H1 (cell line): ENCODE data around the gene MIOX.

Experiments
- BRCA1 ChIP-seq: IDR thresholded peaks from 2 replicates; pipeline ENCODE4 v1.6.1; 2012; ENCODE audit warnings: low read depth, low read length, improper control_type of control experiment
- FOSL1 ChIP-seq: IDR thresholded peaks from 2 replicates; pipeline ENCODE4 v1.6.1; 2011; ENCODE audit warnings: mild to moderate bottlenecking, low read depth, low read length, moderate library complexity; ENCODE audit not compliant: insufficient read depth
- KDM1A ChIP-seq: fragments of 200-600, 300-600 bp; sonication (generic); IDR thresholded peaks from 2 replicates; pipeline ENCODE4 v1.7.1; 2016; ENCODE audit warnings: mild to moderate bottlenecking, low read length, borderline replicate concordance
- RNF2 ChIP-seq: fragments of 200-900, 300-1000 bp; sonication (generic); IDR thresholded peaks from 2 replicates; pipeline ENCODE4 v1.7.1; 2016; ENCODE audit warnings: borderline replicate concordance, low read depth, mild to moderate bottlenecking, antibody characterized with exemption, low read length; ENCODE audit not compliant: poor library complexity, severe bottlenecking; ENCODE audit errors: missing control alignments
- SIRT6 ChIP-seq: IDR thresholded peaks from one replicate; pipeline ENCODE4 v1.7.1; 2012; ENCODE audit warnings: low read length, inconsistent platforms
- SP2 ChIP-seq: IDR thresholded peaks from 2 replicates; pipeline ENCODE4 v1.6.1; 2012; ENCODE audit warnings: mild to moderate bottlenecking, low read length, inconsistent platforms
- TF ChIP-seq, protein P1 (sequence below), 3 experiments: IDR thresholded peaks; 1 replicate in 2 of 3; 2 replicates in 1 of 3; pipeline versions ENCODE4 v1.5.1 to v1.6.1; 2011; ENCODE audit warnings: low read length in 3 of 3, mild to moderate bottlenecking in 3 of 3, inconsistent platforms in 2 of 3, low read depth in 1 of 3, moderate library complexity in 1 of 3; ENCODE audit not compliant: insufficient read depth in 1 of 3; ENCODE audit errors: control extremely low read depth in 1 of 3

DNA sequence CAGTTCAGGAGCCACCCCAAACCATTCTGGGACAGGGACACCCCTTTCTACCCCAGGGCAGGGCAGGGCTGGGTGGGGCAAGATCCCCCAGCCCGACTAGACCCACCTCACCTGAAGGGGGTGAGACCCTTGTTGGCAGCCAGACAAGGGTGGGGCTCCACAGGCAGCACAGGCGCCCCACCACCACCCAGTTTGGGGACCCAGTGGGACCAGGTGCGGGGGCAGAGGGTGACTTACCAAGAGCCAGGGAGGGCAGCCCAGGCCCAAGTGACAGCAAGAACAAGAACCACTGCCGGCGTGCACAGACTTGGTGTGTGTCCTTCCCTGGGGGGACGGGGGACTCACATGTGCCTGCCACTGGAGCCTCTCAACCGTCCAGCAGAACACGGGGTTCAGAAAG lies 3.1 kb upstream of the MIOX start:
- no peak for TF ChIP-seq SIRT6
- TF ChIP-seq RNF2 = no peak
- TF ChIP-seq, protein P1, sequence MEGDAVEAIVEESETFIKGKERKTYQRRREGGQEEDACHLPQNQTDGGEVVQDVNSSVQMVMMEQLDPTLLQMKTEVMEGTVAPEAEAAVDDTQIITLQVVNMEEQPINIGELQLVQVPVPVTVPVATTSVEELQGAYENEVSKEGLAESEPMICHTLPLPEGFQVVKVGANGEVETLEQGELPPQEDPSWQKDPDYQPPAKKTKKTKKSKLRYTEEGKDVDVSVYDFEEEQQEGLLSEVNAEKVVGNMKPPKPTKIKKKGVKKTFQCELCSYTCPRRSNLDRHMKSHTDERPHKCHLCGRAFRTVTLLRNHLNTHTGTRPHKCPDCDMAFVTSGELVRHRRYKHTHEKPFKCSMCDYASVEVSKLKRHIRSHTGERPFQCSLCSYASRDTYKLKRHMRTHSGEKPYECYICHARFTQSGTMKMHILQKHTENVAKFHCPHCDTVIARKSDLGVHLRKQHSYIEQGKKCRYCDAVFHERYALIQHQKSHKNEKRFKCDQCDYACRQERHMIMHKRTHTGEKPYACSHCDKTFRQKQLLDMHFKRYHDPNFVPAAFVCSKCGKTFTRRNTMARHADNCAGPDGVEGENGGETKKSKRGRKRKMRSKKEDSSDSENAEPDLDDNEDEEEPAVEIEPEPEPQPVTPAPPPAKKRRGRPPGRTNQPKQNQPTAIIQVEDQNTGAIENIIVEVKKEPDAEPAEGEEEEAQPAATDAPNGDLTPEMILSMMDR (IDR thresholded peaks at IDR 0.05; ENCODE audit: control extremely low read depth in 1 of 3, insufficient read depth in 1 of 3, low read depth in 1 of 3, low read length in 3 of 3) = no peak
- no peak for TF ChIP-seq FOSL1
- TF ChIP-seq BRCA1 = no peak
- TF ChIP-seq SP2 = no peak
- no peak for TF ChIP-seq KDM1A
